ENCODE data around the gene ZBTB45.

The ZBTB45 gene

DNA sequence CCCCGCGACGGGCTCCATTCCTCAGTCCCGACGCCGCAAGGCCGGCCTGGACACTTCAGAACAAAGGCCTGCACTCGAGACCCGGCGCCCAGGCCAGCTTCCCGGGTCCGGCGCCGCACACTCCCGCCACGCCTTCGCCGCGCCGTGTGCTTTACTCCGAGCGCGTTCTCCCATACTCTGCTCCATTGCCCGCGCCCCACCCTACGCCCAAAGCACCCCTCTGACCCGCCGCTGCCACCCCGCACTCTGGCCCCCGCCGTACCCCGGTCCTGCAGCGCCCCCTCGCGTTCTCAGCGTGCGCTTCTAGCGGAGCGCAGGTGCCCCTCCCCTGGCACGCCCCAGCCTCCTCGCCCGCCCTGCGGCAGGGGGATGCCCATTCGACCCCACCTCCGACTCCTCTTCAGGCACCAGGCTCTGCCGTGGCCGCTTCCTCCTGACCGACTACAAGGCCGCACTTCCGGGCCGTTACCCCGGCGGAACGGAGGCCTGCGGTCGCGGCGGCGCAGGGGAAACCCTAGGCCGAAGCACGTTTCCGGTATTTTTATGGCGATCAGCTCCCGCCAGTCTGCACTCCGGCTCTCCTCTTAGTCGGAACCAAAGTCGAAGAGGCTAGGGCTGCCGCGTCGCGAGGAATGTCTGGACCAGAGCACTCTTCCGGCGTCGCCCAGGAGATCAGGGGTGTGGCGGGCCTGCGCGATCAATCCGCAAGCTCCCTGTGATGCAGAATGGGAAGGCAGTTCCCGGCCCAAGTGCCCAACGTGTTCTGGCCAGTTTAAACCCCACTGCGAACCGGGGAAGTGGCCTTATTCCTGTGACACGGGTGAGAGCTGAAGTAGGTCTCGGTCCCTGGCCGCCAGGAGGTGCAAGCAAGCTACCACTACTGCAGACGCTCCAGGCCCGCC is at the start of gene ZBTB45:
Gene ZBTB45 (minus strand): TSS at position 456 of the 902 bp plus-strand sequence. CDS start 2,137 bp downstream, outside the sequence.
- DNase-seq: peak; percentile 92 to 93

DNA sequence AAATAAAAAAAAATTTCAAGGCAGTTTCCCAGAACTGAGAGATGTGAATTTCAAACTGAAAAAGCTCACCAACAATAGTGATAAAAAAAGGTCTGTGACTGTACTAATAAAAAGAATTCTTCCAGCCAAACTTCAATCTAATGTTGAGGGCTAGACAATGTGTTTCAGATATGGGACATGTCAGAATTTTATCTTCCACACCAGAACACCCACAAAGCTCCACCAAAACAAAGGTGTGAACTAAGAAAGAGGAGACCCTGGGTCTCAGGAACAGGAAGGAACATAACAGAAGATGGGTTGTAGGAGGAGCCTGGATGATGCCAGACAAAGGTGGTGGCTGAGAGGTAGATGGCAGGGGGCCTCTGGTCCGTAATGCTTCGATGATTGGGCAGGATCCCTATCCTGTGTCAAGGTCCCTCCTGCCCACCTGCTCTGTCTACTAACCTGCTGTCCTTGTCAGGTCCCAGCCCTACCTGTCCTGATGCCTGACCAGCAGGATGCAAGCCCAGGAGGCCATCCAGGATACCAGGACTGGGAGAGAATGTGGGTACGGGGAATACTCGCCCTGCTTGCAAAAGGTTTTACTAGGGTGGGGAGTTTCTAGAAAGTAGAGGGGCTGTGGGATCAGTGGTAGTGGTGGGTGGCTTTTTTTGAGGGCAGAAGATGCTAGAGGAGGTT is 49.0 kb upstream of the ZBTB45 start:
- DNase-seq: no peak

DNA sequence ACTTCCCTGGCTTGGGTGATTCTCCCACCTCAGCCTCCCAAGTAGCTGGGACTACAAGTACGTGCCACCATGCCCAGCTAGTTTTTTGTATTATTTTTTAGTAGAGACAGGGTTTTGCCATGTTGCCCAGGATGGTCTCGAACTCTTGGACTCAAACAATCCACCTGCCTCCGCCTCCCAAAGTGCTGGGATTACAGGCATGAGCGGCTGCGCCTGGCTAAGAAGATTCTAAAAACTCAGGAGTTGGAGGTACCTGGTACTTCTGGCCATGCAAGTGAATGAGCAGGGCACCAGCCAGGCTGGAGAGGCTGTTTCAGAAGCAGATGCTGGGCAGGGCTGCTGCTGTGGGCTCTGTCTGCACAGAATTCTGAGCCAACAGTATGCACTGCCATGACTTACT is 47.4 kb upstream of the ZBTB45 start:
- no peak for DNase-seq

DNA sequence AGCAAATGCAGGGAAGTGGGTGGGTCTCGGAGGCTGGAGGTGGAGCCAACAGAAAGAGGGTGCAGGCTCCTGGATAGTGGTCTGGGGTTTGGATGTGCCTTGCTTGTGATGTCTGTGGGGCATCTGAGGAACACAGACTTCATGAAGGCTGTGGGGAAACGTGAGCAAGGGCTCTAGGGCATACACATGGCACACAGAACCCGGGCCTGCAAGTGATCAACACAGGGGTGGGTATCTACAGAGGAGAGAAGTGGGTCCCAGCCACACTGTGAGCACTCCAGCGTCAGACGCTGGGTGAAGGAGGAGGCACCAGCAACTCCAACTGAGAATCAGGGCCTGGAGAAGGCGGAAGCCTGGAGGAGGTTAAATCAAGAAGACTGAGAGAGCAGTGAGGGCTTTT is 44.2 kb upstream of the ZBTB45 start:
- no peak for DNase-seq

DNA sequence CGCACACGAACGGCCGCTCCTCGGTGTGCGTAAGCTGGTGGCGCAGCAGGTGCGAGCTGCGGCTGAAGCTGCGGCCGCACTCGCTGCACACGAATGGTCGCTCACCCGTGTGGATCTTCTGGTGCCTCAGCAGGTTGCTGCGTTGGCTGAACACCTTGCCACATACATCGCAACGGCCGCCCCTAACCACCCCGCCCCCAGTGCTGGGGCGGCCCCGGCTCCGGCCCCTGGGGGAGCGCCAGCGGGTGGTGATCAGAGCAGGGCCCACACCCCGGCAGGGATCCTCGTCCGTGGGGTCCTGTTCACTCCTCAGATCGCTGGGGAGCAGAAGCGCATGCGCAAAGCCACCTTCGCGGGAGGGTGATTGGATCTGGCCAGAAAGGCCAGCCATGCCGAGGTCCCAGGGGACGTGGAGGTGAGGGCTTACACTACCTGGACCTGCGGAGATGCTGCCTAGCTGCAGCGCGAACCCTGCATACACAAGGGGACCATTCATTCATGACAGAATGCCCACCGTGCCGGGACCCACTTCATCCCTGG is 43.5 kb upstream of the ZBTB45 start:
- DNase-seq: peak; percentile 28 to 40

DNA sequence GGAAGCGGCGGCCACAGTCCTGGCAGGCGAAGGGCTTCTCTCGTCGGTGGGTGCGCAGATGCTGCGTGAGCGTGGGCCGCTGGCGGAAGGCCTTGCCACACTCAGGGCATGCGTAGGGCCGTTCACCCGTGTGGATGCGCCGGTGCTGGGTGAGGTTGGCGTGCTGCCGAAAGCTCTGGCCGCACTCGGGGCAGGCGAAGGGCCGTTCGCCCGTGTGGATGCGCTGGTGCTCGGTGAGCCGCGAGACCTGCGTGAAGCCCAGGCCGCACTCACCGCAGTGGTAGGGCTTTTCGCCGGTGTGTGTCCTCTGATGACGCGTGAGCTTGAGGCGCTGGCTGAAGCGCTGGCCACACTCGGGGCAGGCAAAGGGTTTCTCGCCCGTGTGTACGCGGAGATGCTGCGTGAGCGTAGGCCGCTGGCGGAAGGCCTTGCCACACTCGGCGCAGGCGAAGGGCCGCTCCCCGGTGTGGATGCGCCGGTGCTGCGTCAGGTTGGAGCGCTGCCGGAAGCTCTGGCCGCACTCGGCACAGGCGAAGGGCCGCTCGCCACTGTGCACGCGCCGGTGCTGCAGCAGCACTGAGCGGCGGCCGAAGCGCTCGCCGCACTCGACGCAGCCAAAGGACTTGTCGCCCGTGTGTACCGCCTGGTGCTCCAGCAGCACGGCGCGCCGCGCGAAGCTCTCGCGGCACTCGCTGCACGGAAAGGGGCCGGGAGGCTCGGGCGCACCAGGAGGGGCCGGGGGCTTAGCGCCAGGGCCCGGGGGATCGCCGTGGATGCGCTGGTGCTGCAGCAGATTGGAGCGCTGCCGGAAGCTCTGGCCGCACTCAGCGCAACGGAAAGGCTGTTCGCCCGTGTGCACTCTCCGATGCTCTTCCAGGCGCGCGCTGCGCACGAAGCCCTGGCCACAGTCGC is 42.8 kb upstream of the ZBTB45 start:
- peak in 1 of 2 donors; percentile 48 for DNase-seq

- DNase-seq: no peak
These were observed 41.9 kb upstream of the ZBTB45 start for GRCh38 chr19:58561373-58562121.

GRCh38 chr19:58560921-58561320 is 41.3 kb upstream of the ZBTB45 start:
- no peak for DNase-seq

DNA sequence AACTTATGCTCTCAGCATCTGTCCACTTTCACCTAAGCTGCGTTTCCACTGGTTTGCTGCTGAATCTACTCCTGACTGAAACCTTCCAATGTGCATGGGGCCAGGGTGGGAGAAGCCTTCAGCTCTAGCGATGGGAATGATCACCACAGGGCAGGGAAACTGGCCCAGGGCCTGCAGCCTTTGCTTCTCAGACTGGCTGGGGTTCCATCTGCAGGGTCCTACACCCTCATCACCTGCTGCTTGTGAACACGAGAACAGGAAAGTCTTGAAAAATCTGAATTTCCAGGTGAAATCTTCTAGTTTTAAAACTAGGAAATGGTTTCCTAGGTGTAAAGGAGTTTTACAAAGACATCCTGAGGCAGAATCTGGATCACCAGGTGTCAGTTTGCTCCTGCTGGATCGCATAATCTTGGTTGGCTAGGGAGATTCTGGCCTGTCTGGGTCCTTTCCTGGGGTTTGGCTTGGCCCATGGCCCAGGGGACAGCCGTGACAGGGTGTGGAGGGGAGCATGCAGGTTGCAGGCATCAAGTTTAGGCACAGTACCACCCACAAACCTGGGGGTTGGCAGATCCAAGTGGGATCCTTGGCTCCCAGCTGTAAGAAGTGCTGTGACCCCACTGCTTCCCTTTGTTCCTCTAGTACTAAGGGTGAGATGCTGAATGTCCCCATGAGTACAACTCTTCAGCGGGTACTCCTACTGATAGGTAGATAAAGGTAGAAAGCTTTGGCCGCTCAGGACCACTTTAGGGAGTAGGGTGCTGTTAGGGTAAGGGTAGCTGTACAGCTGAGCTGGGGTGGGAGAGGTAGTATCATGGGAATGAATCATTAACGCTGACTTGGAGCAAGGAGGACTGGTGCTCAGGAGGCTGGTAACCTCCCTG is 40.6 kb upstream of the ZBTB45 start:
- DNase-seq: no peak

GRCh38 chr19:58559275-58560006 is 39.8 kb upstream of the ZBTB45 start:
- DNase-seq: peak; percentile 69 to 80

DNA sequence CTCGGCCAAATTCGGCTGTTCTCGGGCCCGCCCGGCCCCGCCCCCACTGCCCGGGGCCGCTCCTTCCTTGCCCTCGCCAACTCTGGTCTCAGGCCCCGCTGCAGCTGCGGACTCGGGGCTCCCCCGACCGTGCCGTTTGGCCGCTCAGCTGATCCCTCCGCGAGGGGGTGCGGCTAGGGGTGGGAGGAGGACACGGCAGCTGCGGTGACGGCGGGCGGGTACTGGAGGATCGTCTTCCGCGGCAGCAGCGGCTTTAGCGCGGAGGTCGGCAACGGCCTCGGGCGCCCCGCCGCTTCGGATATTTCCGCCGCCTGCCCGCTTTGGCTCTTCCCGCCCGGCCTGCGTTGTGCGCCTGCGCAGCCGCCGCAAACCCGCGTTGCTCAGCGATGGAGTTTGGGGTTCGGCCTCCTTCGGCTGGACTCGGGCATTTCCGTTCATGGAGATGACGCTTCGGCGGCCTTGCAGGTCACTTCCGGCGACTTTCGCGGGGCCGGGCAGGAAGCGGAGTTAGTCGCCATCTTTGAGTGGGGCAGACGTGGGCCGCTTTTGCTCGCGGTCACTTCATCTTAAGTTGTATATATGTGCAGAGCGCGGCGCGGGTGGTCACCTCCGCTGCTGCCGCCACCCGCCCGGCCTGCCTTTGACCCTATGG is 39.1 kb upstream of the ZBTB45 start:
- peak; percentile 99 to 100 for DNase-seq

GRCh38 chr19:58558066-58558622 is 38.5 kb upstream of the ZBTB45 start, which contains the start of gene UBE2M:
Gene UBE2M (minus strand): TSS chr19:58558611. CDS start chr19:58558381, 230 bp downstream.
- DNase-seq: peak; percentile 55 to 64

GRCh38 chr19:58557221-58558065 is 37.8 kb upstream of the ZBTB45 start:
- no peak for DNase-seq

DNA sequence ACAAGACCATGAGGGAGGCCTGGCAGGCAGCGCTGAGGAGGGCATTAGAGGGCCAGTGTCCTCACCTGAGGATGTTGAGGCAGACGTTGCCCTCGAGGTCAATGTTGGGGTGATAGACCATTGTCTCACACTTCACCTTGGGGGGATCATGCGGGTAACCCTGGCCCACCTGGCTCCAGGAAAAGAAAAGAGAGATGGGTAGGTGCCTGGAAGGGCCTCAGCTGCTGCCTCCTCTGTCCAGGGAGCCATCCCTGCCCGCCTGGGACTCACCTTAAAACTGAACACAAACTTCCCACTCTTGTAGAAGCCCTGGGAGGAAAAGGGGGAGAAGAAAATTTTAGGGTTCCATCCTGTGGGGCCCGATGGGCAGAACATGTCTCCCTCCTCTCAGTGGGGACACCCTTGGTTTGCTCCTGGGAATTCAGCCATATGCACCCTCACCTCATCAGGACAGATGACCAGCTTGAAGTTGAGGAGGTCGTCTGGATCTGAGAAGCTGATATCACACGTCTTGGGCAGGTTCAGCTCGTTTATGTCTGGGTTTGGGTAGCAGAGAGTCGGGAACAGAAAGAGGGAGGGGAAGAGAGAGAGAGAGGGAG is 37.1 kb upstream of the ZBTB45 start:
- DNase-seq: no peak

DNA sequence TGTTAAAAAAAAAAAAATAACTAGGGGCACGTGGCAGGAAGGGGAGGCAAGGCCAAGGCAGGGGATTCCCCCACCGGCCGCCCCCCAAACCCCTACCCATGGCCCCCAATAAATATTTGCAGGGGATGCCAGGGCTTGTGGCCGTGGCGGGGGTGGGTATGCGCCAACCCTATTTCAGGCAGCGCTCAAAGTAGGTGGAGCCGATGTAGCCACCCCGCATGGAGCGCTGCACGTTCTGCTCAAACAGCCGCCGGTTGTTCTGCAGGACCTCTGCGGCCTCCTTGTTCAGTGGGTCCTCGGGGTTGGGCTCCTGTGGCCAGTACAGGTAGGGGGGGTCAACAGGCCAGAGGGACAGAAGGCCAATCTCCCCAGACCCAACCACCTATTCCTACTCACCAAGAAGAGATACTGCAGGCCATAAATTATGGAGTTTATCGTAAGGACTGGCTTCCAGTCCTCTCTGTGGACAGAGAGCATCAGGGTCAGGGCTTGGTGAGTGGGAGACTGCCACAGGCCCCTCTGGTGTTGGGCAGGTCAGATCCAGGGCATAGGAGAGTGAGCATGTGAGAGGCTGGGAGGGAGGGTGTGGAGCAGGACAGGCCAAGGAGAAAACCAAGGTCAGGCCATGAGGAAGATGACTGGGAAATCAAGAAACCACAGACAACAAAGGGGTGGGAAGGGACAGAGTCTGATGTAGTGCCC is 36.5 kb upstream of the ZBTB45 start:
- DNase-seq: no peak

- no peak for DNase-seq
These were observed 35.8 kb upstream of the ZBTB45 start for GRCh38 chr19:58555369-58555885.

Measured in CD4-positive, alpha-beta T cell treated with Interferon alpha-2 for 1 hour (primary cell).